GM21786 (cell line): Measurements from ENCODE around the gene ACAA1.
A peak's percentile ranks its signal among the peaks of the same experiment; 100 is the strongest.

Experiments
- ATAC-seq: cut with Tn5 transposase; IDR thresholded peaks from one replicate; pipeline ENCODE4 v1.9.1; 2021; ENCODE audit not compliant: unreplicated experiment

Gene ACAA1

DNA sequence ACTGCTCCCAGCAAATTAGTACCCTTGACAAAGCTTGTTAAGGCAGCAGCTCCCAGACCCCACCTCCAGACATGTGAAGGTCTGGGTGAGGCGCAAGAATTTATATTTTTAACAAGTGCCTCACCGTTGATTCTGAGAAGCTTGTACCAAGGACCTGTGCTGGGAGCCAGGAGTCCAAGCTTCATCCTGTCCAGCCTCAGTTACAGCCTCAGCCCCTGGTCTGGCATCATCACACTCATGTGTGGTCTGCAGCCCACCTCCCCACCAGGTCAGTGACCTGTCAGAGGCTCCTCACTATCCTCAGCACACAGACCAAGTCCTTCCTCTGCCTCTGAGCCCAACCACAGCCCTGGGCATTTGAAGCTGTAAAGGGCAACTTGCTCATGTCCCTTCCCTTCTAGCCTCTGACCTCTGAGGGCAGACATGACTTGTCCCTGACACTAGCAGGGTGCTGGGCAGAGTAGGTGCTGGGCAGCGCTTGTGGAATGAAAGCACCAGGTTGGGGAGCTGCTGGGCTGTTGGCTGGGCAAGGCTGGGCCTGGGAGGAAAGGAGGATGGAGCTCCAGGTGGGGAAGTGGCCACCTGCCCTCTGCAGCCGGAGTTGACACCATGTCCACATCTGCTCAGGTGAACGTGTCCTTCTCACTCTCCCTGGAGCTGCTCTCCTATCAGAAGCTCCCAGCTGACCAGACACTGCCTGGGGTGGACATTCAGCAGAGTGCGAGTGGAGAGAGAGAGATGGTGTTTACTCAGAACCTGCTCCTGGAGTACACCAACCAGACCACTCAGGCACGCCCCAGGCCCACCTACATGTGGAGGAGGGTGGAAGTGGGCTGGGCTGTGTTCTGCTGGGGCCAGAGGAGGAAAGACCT is 16.9 kb downstream of the ACAA1 start:
- ATAC-seq = no peak

DNA sequence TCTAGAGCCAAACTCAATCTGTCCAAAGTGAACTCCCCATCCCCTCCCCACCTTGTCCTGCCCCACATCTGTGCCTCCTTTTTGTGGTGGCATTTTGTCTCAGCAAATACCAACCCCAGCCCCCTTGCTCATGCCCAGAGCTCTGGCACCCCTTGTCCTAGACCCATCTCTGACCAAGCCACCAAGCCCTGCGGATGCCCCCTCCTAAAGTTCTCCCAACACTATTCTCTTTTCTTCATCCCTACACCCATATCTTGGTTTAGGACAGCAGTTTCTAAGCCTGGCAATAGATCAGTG is 17.7 kb downstream of the ACAA1 start:
- ATAC-seq = no peak

DNA sequence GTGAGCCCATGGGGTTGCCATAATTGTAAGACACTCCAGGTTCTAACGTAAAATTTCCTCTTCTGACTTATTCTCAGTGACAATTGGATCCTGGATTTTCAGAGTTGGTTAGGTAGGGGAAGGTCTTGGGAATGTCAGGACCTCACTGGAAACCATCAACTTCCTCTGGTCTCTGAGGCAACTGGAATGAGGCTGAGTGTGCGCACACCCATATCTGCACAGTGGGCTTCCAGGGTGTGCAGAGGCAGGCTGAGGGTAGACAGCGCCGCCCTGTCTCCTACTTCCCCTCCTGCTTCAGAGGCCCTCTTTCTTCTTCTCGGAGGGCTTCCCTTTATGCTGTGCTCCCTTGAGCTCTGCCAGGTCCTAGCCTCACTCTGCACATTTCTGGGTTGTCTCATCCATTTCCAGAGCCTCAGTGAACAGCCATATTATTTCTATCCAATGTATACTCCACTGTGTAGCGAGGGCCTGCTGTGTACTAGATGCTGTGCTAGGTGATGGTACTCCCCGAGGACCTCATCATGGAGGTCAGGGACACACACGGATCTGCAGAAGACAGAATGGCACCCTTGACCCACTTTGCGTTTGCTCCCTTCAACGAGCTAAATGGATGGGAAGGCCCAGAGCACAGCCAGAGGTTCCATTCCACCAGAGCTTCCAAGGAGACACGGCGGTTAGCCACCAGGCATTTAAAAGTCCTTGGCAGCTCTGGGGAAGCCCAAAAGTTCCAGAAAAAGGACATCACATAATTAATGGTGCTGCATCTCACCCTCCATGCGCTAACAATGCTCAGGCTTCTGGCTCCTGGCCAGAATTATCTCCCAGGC is 18.3 kb downstream of the ACAA1 start:
- ATAC-seq = no peak

DNA sequence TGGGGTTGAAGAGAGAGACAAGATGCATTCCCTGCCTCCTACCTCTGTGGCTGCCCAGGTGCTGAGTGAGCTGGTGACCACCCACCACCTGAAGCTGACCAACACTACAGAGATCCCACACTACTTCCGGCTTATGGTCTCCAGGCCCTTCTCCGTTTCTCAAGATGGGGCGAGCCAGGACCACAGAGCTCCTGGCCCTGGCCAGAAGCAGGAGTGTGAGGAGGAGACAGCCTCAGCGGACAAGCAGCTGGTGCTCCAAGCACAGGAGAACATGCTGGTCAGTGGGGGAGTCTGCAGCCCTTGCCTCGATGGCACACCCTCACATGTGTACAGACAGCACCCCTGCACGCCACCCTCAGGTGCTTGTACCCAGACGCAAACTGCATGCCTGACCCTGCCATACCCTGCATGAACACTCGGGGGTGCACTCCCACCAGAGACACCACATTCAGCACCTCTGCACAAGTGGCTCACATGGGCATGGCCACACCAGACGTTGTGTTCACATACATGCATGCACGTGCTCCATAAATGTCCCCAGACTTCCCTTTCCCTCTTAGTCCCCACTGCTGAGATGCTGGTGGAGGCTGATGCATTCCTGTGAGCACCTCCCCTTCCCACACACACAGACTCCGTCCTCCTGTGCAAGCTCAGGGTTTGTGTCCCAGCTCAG is 19.0 kb downstream of the ACAA1 start:
- ATAC-seq = peak; percentile 69

DNA sequence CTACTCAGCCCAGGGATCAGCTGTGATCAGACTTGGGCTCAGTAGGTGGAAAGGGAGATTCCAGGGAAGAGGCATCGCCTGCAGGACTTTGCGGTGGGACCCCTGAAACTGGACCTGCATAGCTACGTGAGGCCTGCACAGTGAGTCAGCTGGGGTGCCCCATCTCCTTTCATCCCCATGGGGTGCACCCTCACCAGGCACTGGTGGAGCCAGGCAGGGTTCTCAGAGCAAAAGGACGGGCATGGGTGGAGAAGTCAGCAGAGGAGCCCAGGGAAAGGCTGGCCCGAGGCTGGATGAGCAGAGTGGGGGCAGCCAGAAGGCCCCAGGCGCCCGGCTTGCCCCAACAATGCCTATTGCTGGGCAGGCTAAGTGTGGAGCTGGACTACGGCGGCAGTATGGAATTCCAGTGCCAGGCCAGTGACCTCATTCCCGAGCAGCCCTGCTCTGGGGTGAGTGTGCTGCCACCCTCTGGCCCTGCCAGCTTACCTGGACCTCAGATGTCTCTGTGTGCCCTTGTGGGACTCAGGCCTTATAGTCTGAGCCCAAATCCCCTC is 19.7 kb downstream of the ACAA1 start:
- no peak for ATAC-seq

- ATAC-seq = no peak
Measured at GRCh38 chr3:38116471-38117162, 20.3 kb downstream of the ACAA1 start.

DNA sequence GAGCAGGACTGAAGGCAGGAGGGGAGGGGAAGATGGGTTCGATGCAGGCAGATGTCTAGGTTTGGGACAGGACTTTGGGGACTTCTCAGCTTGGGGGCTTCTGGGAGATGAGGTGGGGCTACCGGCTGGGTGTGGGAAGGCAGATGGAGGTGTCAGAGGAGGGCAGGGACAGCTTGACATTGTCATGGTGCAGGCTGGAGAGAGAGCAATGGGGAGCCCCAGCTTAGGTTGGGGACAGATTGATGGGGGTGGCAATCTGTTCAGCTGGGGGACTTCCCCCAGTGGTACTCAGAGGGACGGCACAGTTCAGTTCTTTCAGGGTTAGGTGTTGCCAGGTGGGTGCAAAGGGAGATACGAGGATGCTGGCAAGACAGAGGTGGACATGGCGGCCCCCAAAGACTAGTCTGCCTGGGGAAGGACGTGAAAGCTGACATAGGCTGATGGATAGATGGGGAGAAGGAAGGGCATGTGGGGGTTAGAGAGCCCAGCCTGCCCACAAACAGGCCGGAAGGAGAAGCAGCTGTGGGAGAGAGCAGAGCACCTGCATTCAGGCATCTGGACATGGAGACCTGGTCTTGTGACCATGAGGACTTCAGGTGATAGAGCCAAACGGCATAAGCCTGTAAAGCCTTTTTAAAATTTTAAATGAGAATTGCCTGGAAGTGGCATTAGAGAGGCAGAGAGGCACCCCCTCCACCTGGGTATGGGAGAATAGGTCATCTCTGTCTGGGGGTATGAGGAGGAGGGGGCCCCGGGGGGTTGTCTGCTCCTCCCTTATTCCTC is 21.1 kb downstream of the ACAA1 start:
- ATAC-seq = no peak

GRCh38 chr3:38114875-38115644 is 21.9 kb downstream of the ACAA1 start:
- no peak for ATAC-seq

DNA sequence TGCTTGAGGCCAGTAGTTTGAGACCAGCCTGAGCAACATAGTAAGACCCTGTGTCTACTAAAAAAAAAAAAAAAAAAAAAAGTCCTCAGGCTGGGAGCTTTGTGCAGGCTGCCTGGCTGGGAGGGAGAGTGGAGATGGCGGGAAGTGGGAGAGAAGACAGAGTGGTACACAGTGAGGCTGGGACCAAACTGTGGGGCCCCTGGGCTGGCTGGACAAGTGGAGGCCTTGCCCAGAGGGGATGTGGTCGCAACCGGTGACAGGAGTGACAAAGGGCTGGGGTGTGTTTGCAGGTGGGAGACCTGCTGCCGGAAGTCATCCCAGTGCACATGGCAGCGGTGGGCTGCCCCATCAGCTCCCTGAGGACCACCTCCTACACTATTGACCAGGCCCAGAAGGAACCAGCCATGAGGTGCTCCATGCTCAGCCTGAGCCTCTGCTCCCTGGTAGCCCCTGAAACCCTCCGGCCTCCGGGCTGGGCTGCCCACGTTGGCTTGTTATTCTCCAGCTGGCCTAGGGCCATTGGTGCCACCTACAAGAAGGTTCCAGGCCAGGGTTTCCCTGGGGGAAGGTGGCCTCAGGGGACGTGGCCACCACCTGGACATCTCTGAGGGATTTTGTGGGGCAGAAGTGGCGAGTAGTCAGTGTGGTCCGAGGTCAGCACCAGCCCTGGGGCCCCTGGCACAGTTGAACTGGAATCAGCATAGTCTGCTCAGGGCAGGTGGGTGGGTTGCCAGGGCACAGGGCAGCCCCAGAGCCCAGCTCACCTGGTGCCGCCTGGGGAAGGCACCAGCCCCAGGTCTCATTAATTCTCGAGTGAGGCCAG is 22.7 kb downstream of the ACAA1 start:
- no peak for ATAC-seq

DNA sequence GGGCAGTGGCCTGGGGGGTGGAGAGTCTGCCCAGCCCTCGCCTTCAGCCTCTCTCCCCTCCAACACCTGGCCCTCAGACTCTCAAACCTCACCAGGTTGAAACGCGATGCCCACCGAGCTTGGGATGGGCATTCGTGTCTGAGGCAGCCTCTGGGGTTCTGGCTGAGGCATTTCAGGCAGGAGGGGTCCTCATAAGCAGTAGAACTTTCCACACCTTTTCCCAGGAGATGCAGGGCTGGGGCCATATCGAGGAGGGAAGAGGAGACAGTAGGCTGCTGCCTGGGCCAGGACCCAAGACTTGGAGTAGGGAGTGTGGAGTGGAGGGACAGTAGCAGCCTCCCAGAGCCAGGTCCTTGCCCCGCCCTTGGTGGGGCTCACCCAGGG is 24.6 kb downstream of the ACAA1 start:
- no peak for ATAC-seq

DNA sequence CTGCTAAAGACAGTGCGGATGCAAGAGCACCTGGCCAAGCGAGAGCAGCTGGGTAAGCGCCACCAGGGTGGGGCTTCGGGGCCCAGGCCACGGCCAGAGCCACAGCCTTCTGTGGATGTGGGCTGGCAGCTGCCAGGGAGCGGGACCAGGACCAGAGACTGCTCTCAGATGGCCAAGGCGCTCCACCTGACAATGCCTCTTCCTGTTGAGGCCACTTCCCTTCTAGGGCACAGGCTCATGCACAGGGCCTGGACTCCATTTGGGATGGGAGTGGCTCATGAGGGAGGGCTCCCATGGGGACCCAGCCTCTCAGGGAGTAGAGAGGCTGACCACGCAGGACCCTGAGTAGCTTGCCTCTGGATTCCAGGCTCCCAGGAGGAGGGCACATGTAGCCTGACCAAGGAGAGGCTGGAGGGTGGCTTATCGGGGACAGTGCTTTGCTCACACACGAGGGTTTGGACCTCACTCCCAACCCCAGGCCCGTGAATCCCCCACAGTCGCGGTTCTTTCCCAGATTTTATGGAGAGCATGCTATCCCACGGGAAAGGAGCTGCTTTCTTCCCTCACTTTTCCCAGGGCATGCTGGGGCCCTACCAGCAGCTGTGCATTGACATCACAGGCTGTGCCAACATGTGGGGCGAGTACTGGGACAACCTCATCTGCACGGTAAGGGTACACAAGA is 25.1 kb downstream of the ACAA1 start:
- ATAC-seq = no peak

DNA sequence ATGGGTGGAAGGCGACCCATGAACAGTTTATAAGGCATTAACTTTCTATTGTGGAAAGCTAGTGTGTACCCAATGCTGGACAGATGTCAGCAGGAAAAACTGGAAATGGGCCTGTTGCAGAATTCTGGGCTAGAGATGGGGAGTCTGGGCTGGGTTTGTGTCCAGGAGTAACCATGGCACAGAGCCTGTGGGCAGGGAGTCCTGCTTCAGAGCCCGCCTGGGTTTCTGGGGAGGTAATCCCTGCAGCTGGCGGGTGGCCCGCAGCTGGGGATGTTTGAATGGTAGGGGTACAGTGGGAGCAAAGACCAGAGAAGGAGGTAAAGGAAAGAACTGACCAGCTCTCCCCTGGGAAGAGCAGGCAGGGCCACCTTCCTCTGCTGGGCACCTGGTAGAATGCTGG is 25.7 kb downstream of the ACAA1 start:
- ATAC-seq = no peak

DNA sequence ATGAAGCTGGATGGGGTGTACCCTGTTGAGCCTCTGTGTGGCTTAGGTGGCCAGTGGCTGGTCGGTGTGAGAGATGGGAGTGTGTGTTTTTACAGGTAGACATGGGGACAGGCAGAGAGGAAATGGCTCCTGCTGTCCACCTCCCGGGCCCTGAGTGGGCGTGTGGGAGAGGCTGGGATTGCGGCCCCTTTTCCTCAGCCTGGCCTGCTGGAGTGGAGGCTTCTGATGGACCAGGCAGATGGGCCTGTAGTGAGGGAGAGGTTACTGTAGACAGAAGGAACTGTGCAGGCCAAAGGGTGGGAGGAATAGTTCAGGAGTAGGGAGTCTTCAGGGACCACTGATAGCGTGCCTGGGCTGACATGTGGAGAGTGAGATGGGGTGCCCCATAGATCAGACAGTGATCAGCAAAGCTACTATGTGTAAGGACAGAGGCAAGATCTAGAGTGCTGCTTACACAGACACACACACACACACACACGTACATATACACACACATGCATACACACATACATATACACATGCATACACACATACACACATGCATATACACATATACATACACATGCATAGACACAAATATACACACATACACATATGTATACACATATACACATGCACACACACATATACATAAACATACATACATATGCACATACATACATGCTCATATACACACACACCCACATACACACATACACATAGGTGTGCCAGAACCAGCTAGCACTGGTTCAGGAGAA is 26.4 kb downstream of the ACAA1 start:
- ATAC-seq = no peak

GRCh38 chr3:38109580-38110313 is 27.2 kb downstream of the ACAA1 start:
- ATAC-seq = no peak

- ATAC-seq = no peak
Measured at GRCh38 chr3:38108649-38109579, 28.0 kb downstream of the ACAA1 start.
